ENCODE results near the gene C8G.

Gene C8G

GRCh38 chr9:136962163-136962562, 17.1 kb downstream of the C8G start:
- no peaks in the 10 kb centered on the region for H3K36me3 ChIP-seq
- H3K4me1 ChIP-seq, result peaks cover 14 to 21% (median 18%) of the 10 kb centered on the region in 10 experiments
- no peaks in the 10 kb centered on the region for H3K9me3 ChIP-seq (replicated peaks in 1 of 11)
- H3K9ac ChIP-seq, result no peak overlapping the region
- no peaks in the 10 kb centered on the region for H4K20me1 ChIP-seq
- no peak overlapping the region for H3K4me2 ChIP-seq
- no peak overlapping the region for H3K4me3 ChIP-seq
- H3K27ac ChIP-seq, result no peak overlapping the region
- H3K27me3 ChIP-seq, result 0 out of 22 replicates have a peak, but pooled peaks cover 0 to 4% (median 0%) of the 10 kb centered on the region in 11 experiments
- no peak for TF ChIP-seq Cebpa-rat (IDR thresholded peaks at IDR 0.05)

- Histone ChIP-seq H3K36me3 (no peaks in the 10 kb centered on the region), H3K9ac (no peak overlapping the region; a peak in 1 of 22 replicates)
- TF ChIP-seq Cebpa-rat (IDR thresholded peaks at IDR 0.05), result no peak
These were observed 17.7 kb downstream of the C8G start for GRCh38 chr9:136962701-136963248.

GRCh38 chr9:136963341-136963740, 18.3 kb downstream of the C8G start:
- Histone ChIP-seq H3K4me3 (no peak overlapping the region), H3K4me2 (no peak overlapping the region), H3K27me3 (0 out of 22 replicates have a peak, but pooled peaks cover 0 to 4% (median 0%) of the 10 kb centered on the region in 11 experiments), H3K4me1 (peaks cover 14 to 24% (median 19%) of the 10 kb centered on the region in 10 experiments), H3K9me3 (replicated peaks in 1 of 11) (no peaks in the 10 kb centered on the region), H3K9ac (no peak overlapping the region; a peak in 1 of 22 replicates), H4K20me1 (no peaks in the 10 kb centered on the region), H3K36me3 (no peaks in the 10 kb centered on the region), H3K27ac (no peak overlapping the region)
- TF ChIP-seq Cebpa-rat (IDR thresholded peaks at IDR 0.05), result no peak

More at GRCh38 chr9:136962701-136963248, 17.7 kb downstream of the C8G start:
- H3K27me3 ChIP-seq, result 0 out of 22 replicates have a peak, but pooled peaks cover 0 to 4% (median 0%) of the 10 kb centered on the region in 11 experiments
- H3K4me3 ChIP-seq, result no peak overlapping the region
- no peak overlapping the region for H3K27ac ChIP-seq
- no peaks in the 10 kb centered on the region for H4K20me1 ChIP-seq
- no peak overlapping the region for H3K4me2 ChIP-seq
- H3K4me1 ChIP-seq, result peaks cover 14 to 21% (median 18%) of the 10 kb centered on the region in 10 experiments
- no peaks in the 10 kb centered on the region for H3K9me3 ChIP-seq (replicated peaks in 1 of 11)

- peaks cover 14 to 25% (median 19%) of the 10 kb centered on the region in 10 experiments for H3K4me1 ChIP-seq
- 0 out of 22 replicates have a peak, but pooled peaks cover 0 to 4% (median 0%) of the 10 kb centered on the region in 11 experiments for H3K27me3 ChIP-seq
- H3K9me3 ChIP-seq (replicated peaks in 1 of 11), result no peaks in the 10 kb centered on the region
- no peak overlapping the region for H3K4me3 ChIP-seq
- H3K4me2 ChIP-seq, result 0 out of 22 replicates have a peak overlapping the region, but pooled peaks of 2 of the 11 experiments have one; percentile 48 to 51
- no peak overlapping the region for H3K27ac ChIP-seq
- peak overlapping the region in 1 of 11 experiments; percentile 2; a peak in 1 of 22 replicates for H3K9ac ChIP-seq
- TF ChIP-seq Cebpa-rat (IDR thresholded peaks at IDR 0.05), result no peak
- no peaks in the 10 kb centered on the region for H3K36me3 ChIP-seq
- no peaks in the 10 kb centered on the region for H4K20me1 ChIP-seq
These were observed 18.7 kb downstream of the C8G start for GRCh38 chr9:136963751-136964150.

- Histone ChIP-seq H3K9ac (peak overlapping the region in 1 of 11 experiments; percentile 2; a peak in 1 of 22 replicates), H3K4me2 (peak overlapping the region in 4 of 11 experiments; percentile 20 to 51 (median 36); a peak in 6 of 22 replicates), H3K27me3 (0 out of 22 replicates have a peak, but pooled peaks cover 0 to 4% (median 0%) of the 10 kb centered on the region in 11 experiments), H3K9me3 (replicated peaks in 1 of 11) (no peaks in the 10 kb centered on the region), H3K4me3 (no peak overlapping the region), H3K4me1 (peaks cover 14 to 25% (median 18%) of the 10 kb centered on the region in 10 experiments), H3K27ac (no peak overlapping the region), H4K20me1 (no peaks in the 10 kb centered on the region), H3K36me3 (no peaks in the 10 kb centered on the region)
- no peak for TF ChIP-seq Cebpa-rat (IDR thresholded peaks at IDR 0.05)
These were observed 19.2 kb downstream of the C8G start for GRCh38 chr9:136964171-136964689.

GRCh38 chr9:136964833-136965422, 19.9 kb downstream of the C8G start:
- TF ChIP-seq Cebpa-rat (IDR thresholded peaks at IDR 0.05), result no peak
- no peak overlapping the region; a peak in 1 of 22 replicates for H3K9ac ChIP-seq
- H4K20me1 ChIP-seq, result no peaks in the 10 kb centered on the region
- peak overlapping the region in 4 of 11 experiments; percentile 20 to 51 (median 36); a peak in 5 of 22 replicates for H3K4me2 ChIP-seq
- no peaks in the 10 kb centered on the region for H3K36me3 ChIP-seq
- H3K9me3 ChIP-seq (replicated peaks in 1 of 11), result no peaks in the 10 kb centered on the region
- H3K27me3 ChIP-seq, result 0 out of 22 replicates have a peak, but pooled peaks cover 0 to 4% (median 0%) of the 10 kb centered on the region in 11 experiments
- no peak overlapping the region for H3K27ac ChIP-seq
- H3K4me3 ChIP-seq, result no peak overlapping the region
- peaks cover 13 to 24% (median 17%) of the 10 kb centered on the region in 10 experiments for H3K4me1 ChIP-seq

GRCh38 chr9:136965771-136966484, 20.9 kb downstream of the C8G start:
- Histone ChIP-seq H3K9me3 (replicated peaks in 1 of 11) (no peaks in the 10 kb centered on the region), H3K27ac (no peak overlapping the region), H3K27me3 (0 out of 22 replicates have a peak, but pooled peaks cover 0 to 4% (median 0%) of the 10 kb centered on the region in 11 experiments), H3K9ac (0 out of 22 replicates have a peak overlapping the region, but pooled peaks of 1 of the 11 experiments have one; percentile 29), H4K20me1 (no peaks in the 10 kb centered on the region), H3K4me3 (0 out of 20 replicates have a peak overlapping the region, but pooled peaks of 1 of the 10 experiments have one; percentile 15), H3K36me3 (no peaks in the 10 kb centered on the region), H3K4me2 (peak overlapping the region; percentile 42 to 82 (median 61)), H3K4me1 (peaks cover 21 to 33% (median 25%) of the 10 kb centered on the region in 10 experiments)
- TF ChIP-seq Cebpa-rat (IDR thresholded peaks at IDR 0.05), result no peak

- Histone ChIP-seq H3K4me2 (no peak overlapping the region), H3K9me3 (replicated peaks in 1 of 11) (no peaks in the 10 kb centered on the region), H4K20me1 (no peaks in the 10 kb centered on the region), H3K27me3 (0 out of 22 replicates have a peak, but pooled peaks cover 0 to 4% (median 0%) of the 10 kb centered on the region in 11 experiments), H3K9ac (no peak overlapping the region; a peak in 1 of 22 replicates), H3K36me3 (no peaks in the 10 kb centered on the region), H3K4me1 (peaks cover 22 to 36% (median 31%) of the 10 kb centered on the region in 10 experiments), H3K4me3 (no peak overlapping the region), H3K27ac (no peak overlapping the region)
- no peak for TF ChIP-seq Cebpa-rat (IDR thresholded peaks at IDR 0.05)
These were observed 23.5 kb downstream of the C8G start for GRCh38 chr9:136968333-136969127.

Data from BLaER1 treated with 17β-estradiol and CSF1 and Interleukin-3, amounts not matched to agents 10 nM and 100 nM (cell line).